K562 (cell line): ENCODE data around the gene C1GALT1C1. TPM values are rescaled to one million over a fixed set of nuclear protein-coding genes. Genes with fewer than 3 reads are reported as not detected.

ENCODE experiments used
- CLOCK ChIP-seq: fragments of 250-450 bp; sonication (Bioruptor Pico); IDR thresholded peaks from 2 replicates; pipeline ENCODE4 v1.4.0; 2020; ENCODE audit warnings: mild to moderate bottlenecking, moderate library complexity, borderline replicate concordance
- GTF2E2 ChIP-seq: fragments of 200-800 bp; sonication (Bioruptor generic); IDR thresholded peaks from 2 replicates; pipeline ENCODE4 v1.6.1; 2016; ENCODE audit warnings: missing genetic modification characterization, missing compliant biosample characterization
- HDAC1 ChIP-seq, 2 experiments: fragments of 450-650 bp; IDR thresholded peaks; 2 replicates each; pipeline ENCODE4 v1.6.1; 2016 to 2017; ENCODE audit warnings: inconsistent platforms in 1 of 2, mild to moderate bottlenecking in 1 of 2, moderate library complexity in 1 of 2
- KDM1A ChIP-seq, 2 experiments: fragments of 450-650 bp; IDR thresholded peaks; 2 replicates each; pipeline ENCODE4 v1.6.1; 2016; ENCODE audit warnings: mild to moderate bottlenecking in 2 of 2
- MLLT1 ChIP-seq, 2 experiments: fragments of 450-650 bp; IDR thresholded peaks; 2 replicates each; pipeline ENCODE4 v1.6.1; 2016
- MXI1 ChIP-seq: IDR thresholded peaks from 2 replicates; pipeline ENCODE4 v1.6.1; 2011; ENCODE audit warnings: low read depth, mild to moderate bottlenecking, improper control_type of control experiment, low read length
- NFRKB ChIP-seq: fragments of 450-650 bp; IDR thresholded peaks from 2 replicates; pipeline ENCODE4 v1.6.1; 2016; ENCODE audit warnings: low read depth
- NKRF ChIP-seq: fragments of 450-650 bp; IDR thresholded peaks from 2 replicates; pipeline ENCODE4 v1.6.1; 2016; ENCODE audit warnings: borderline replicate concordance
- NR2C2 ChIP-seq, 2 experiments: fragments of 200-800 bp in 1 of 2; sonication (Bioruptor generic) in 1 of 2; sonication (generic) in 1 of 2; formaldehyde crosslinking in 1 of 2; IDR thresholded peaks; 2 replicates each; pipeline versions ENCODE4 v1.6.1 to v1.8.0; 2016 to 2022; ENCODE audit warnings: mild to moderate bottlenecking in 1 of 2, missing compliant biosample characterization in 1 of 2, missing genetic modification characterization in 1 of 2, missing genetic modification reagents in 1 of 2
- PHF20 ChIP-seq: fragments of 450-650 bp; IDR thresholded peaks from 2 replicates; pipeline ENCODE4 v1.6.1; 2018; ENCODE audit not compliant: partially characterized antibody
- POLR2H ChIP-seq: IDR thresholded peaks from 2 replicates; pipeline ENCODE4 v1.6.1; 2016; ENCODE audit warnings: missing genetic modification characterization, low read depth, mild to moderate bottlenecking, control low read depth, missing compliant biosample characterization, moderate library complexity
- SIN3A ChIP-seq, 2 experiments: fragments of 150-350 bp in 1 of 2; IDR thresholded peaks; 2 replicates each; pipeline ENCODE4 v1.6.1; 2011 to 2016; ENCODE audit warnings: borderline replicate concordance in 2 of 2, low read depth in 2 of 2, low read length in 2 of 2, mild to moderate bottlenecking in 2 of 2, moderate library complexity in 2 of 2; ENCODE audit not compliant: control insufficient read depth in 1 of 2
- SPI1 ChIP-seq: IDR thresholded peaks from 2 replicates; pipeline ENCODE4 v1.6.1; 2011; ENCODE audit warnings: low read depth, low read length, control low read depth, borderline replicate concordance
- SRSF7 ChIP-seq: fragments of 200-400 bp; formaldehyde crosslinking; optimal IDR thresholded peaks from 2 replicates; pipeline ENCODE3; 2017; ENCODE audit warnings: mild to moderate bottlenecking, low read depth, low read length
- SUPT5H ChIP-seq: fragments of 450-650 bp; IDR thresholded peaks from 2 replicates; pipeline ENCODE4 v1.6.1; 2016
- TAF9B ChIP-seq: fragments of 450-650 bp; IDR thresholded peaks from 2 replicates; pipeline ENCODE4 v1.6.1; 2018; ENCODE audit warnings: mild to moderate bottlenecking; ENCODE audit not compliant: partially characterized antibody
- THRB ChIP-seq: fragments of 450-650 bp; formaldehyde crosslinking; conservative IDR thresholded peaks from 2 replicates; pipeline ENCODE4 v1.4.0; 2022; ENCODE audit warnings: mild to moderate bottlenecking, missing genetic modification characterization
- ZNF277 ChIP-seq: fragments of 250-450 bp; sonication (Bioruptor Pico); IDR thresholded peaks from 2 replicates; pipeline ENCODE4 v1.8.0; 2022; ENCODE audit warnings: inconsistent platforms, mild to moderate bottlenecking, moderate library complexity, borderline replicate concordance
- ZNF589 ChIP-seq: fragments of 200-800 bp; sonication (Bioruptor generic); IDR thresholded peaks from 2 replicates; pipeline ENCODE4 v1.6.1; 2016; ENCODE audit warnings: low read depth, missing genetic modification characterization, missing compliant biosample characterization
- polyA plus RNA-seq, 8 experiments: library from polyadenylated mRNA; depleted of rRNA in 4 of 8; stranded (reverse) in 5 of 8; unstranded in 3 of 8; fragments of >200 nt; fragmentation: Nextera tagmentation in 2 of 8; fragmentation: Illumina TruSeq in 1 of 8; extraction: Ambion mirVana in 2 of 8; extraction: Trizol in 1 of 8; gene quantifications; 2 replicates each; pipeline versions ENCODE4 v1.2.1 to v1.2.3, GENCODE V29; 2011 to 2014; ENCODE audit warnings: inconsistent platforms in 1 of 8, missing spikeins in 1 of 8
- total RNA-seq, 7 experiments: library from RNA; depleted of rRNA in 6 of 7; stranded (reverse); fragments of >200 nt in 6 of 7; fragmentation: Illumina TruSeq in 2 of 7; extraction: Trizol in 2 of 7; gene quantifications; 2 replicates each; pipeline versions ENCODE4 v1.2.1 to v1.2.3, GENCODE V29; 2011 to 2021; ENCODE audit warnings: low replicate concordance in 1 of 7

Gene C1GALT1C1
- total and polyA plus RNA-seq, 9 of the 15 experiments (the other 6 are each of a cell fraction or from before 2014, with no cell fraction given): 9.6 to 49.4 (median 17.1) TPM

- TF ChIP-seq MLLT1 (IDR thresholded peaks at IDR 0.05): peak in 1 of 2 experiments; percentile 51; a peak in 2 of 4 replicates
- TF ChIP-seq SRSF7: no peak
- TF ChIP-seq SIN3A (IDR thresholded peaks at IDR 0.05; ENCODE audit: borderline replicate concordance in 2 of 2, control insufficient read depth in 1 of 2, low read depth in 2 of 2, low read length in 2 of 2): peak in 1 of 2 experiments; percentile 36; a peak in 1 of 4 replicates
- TF ChIP-seq ZNF589 (CRISPR knock-in tag): no peak
- peak in 1 of 2 experiments; percentile 43; a peak in 1 of 4 replicates for TF ChIP-seq HDAC1 (IDR thresholded peaks at IDR 0.05)
- peak; percentile 38; the same call in 1 of the 2 replicates for TF ChIP-seq GTF2E2
- no peak for TF ChIP-seq ZNF277 (CRISPR knock-in tag)
- no peak for TF ChIP-seq CLOCK (CRISPR knock-in tag)
- no peak for TF ChIP-seq NR2C2 (CRISPR knock-in tag; IDR thresholded peaks at IDR 0.05)
- TF ChIP-seq NR2C2 (tag; IDR thresholded peaks at IDR 0.05): peak; percentile 90
- TF ChIP-seq SUPT5H: peak; percentile 51; the same call in 1 of the 2 replicates
- peak; percentile 51; a peak in 2 of 4 replicates for TF ChIP-seq KDM1A (IDR thresholded peaks at IDR 0.05)
- no peak for TF ChIP-seq POLR2H (tag)
- TF ChIP-seq NKRF: peak; percentile 62; the same call in 1 of the 2 replicates
- TF ChIP-seq PHF20: peak; percentile 6
- 0 out of 2 replicates have a peak, but pooled peaks have one; percentile 27 for TF ChIP-seq THRB (CRISPR knock-in tag)
- TF ChIP-seq MXI1: 0 out of 2 replicates have a peak, but pooled peaks have one; percentile 19
- TF ChIP-seq SPI1: no peak
- peak; percentile 3 for TF ChIP-seq TAF9B
- 0 out of 2 replicates have a peak, but pooled peaks have one; percentile 30 for TF ChIP-seq NFRKB
Measured at GRCh38 chrX:120604361-120604782, 25.5 kb downstream of the C1GALT1C1 start (continued).
